HG02759 (cell line): ENCODE data around the gene IFNGR1.
"Not testable (repeated sequence)": the region's sequence is repeated elsewhere in the genome, so short reads cannot be mapped to it uniquely, and the experiment has no call there.

ENCODE experiments used
- ATAC-seq: cut with Tn5 transposase; IDR thresholded peaks from one replicate; pipeline ENCODE4 v1.9.1; 2021; ENCODE audit warnings: mild to moderate bottlenecking, moderate library complexity; ENCODE audit not compliant: unreplicated experiment

Gene IFNGR1

DNA sequence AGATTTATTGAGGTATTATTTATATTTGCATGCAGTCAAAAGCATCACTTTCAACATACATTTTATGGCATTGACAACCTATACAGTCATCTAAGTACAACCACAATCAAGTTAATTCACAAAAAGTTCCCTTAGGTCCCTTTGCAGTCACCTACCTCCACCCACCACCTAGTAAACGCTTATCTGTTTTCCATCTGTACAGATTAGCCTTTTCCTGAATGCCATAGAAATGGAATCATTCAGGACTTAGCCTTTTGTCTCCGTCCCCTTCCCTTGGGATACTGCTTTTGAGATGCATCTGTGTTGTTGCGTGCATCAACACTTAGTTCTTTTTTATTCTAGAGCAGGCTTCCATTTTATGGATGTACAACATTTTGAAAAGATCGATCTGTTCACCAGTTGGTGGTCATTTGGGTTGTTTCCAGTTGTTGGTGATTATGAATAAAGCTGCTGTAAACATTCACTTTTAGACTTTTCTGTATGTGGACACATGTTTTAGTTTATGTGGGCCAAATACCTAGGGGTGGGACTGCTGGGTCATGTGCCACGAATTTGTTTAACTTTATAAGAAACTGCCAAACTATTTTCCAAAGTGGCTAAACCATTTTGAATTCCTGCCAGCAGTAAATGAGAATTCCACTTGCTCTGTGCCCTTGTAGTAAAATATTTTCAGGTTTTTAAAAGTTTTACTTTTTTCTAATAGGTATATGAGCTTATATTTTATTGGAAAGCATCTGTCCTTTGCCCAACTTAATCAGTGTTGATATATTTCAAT is 17.6 kb upstream of the IFNGR1 start:
- ATAC-seq: no peak

DNA sequence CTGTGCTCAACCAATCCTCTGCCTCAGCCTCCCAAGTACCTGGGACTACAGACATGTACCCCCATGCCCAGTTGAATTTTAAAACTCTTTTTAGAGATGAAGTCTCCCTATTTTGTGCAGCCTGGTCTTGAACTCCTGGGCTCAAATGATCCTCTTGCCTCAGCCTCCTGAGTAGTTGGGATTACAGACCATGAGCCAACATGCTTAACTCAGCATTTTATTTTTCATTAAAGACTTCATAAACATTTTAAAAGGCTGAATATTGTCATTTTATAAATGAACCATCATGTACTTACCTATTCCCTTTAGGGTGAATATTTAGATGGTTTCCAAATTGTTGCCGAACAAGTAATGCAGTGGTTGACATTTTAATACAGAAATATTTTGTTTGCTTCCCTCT is 16.5 kb upstream of the IFNGR1 start:
- ATAC-seq: no peak

DNA sequence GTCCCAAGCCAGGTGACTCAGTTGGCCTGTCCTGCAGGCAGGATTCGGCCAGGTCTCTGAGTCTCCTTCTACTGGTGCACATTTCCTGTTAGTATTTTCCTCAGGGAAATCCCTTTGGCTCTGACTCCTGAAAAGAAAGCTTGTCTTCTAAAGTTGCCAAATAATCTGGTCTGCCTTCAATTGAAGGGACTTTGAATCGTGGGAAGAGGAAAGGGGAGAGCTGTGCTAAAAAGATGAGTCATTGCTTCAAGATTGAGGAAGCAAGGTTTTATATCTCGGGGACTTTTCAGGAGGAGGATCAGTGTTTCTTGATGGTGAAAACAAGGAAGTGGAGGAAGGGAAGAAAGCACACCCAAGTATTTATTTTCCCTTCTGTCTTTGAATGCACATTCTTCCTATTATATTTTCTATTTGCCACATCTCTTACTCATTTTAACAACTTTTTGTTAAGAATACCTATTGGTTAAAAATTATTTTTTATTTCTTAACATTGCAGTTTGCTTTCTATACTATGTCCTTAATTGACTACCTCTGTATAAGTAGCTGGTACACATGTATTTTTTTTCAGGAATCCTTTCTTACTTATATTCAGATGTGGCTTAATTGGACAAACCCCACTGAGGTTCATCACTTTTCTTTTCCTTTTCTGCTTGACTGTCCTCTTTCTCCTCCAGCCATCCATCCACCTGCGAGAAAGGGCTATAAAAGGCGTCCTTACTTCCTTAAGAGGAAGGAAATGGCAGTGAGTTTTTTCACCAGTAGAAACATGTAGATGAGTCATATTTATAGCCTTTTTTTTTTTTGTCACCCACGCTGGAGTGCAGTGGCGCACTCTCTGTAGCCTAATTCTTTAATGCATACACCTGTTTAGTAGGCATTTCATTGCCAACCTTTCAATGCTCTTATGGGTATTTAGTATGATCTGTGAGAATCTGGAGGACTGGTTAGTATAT is 15.0 kb upstream of the IFNGR1 start:
- ATAC-seq: peak; percentile 78

DNA sequence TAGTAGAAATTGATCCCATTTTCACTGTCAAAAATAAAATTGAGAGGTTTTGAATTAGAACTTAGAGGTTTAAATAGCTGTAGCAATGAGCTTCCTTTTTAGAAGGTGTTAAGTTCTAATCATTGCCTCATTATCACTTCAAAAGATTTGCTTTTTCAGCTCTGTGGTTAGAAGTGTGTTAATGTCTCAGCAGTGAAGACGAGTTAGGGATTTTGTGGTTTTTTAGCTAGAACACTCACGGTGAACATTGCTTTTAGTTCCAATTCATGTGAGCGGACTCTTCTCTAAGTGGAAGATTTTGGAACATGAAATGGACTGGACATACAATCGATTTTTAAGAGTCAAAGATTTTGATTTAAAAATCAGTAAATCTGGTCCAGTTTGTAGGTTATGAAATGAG is 12.7 kb upstream of the IFNGR1 start:
- no peak for ATAC-seq

DNA sequence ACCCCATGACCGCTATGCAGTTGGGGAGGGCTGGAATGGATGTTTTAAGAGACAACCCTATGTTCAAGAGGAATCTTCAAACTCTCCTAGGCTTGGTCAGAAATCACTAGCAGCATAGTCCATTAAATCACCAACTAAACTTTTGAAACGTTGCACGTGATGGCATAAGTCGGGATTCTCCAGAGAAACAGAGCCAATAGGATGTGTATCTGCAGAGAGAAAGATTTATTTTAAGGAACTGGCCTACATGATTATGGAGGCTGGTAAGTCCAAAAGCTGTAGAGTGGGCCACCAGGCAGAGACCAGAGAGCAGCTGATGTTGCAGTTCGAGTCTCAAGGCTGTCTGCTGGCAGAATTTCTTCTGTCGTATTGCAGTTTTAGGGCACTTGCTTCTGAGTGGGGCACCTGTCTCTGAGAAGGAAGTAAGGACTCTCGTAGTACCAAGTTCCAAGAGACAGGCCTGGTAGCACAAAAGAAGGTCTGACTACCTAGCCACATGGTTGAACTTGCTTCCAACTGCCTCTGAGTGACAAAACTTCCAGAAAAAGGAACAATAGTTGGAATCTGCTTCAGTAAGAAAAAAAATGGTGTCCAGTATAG is 11.9 kb upstream of the IFNGR1 start:
- no peak for ATAC-seq

DNA sequence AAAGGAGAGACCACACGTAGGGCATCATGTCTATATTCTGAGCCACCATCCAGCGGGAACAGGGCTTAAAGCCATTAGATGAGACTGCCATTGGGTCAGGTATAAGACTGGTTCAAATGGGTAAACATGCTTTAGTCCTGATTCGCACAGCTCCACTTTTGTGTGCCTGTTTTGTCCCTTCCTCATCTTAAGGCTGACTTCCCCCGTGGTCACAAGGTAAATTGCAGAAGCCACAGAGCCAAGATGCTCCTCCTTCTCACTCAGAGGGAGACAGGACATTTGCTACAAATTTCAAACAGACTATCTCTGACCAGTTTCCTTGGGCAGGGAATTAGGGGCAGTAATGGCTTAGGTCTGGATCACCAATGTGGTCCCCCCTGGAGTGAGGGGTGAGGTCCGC is 11.4 kb upstream of the IFNGR1 start:
- no peak for ATAC-seq

DNA sequence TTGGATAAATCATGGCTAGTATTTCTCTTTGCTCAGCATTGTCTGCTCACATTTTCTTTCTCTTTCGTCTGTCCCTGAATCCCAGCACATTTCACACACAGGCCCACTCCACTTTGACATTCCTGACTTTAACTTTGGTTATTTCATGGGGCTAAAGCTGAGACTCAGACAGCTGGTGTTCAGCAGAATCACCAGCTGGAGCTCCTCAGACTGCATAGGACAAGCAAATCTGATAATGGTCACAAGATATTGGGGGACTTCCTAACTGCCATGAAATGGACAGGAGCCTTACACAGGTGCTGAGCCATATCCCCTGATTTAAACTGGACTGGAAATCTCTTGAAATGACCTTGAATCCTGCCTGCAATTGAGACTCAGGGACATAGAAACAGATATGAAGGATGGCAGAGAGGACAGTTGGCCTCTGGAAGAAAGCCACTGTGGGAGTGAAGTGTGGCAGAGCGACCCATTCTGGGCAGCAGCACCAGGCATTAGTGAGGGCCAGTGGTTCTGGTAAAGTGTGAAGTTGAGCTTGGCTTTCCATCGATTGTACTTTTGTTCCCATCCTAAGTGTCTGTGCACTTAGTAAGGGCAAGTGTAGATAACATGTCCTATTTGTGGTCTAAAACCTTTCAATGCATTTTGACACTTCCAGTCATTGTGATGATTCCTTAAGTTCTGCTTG is 10.0 kb upstream of the IFNGR1 start:
- no peak for ATAC-seq

DNA sequence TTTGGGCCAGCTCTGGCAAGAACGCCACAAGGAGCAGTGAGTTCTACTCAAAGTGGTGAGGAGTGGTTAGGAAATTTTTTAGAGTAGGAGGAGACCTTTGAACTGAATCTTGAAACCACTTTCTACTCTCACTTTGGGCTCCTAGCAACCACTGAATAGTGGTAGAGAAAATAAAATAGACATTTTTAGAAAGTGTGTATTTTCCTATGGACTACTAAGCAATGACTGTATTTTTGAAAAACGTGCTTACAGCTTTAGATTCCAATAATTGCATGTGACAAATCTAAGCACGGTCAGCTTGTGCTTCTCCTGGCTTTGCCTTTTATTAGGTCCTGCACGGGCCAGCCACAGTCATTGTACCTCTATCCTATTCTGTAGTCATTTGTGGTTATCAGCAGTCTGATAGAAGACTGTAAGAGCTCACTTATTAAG is 8.7 kb upstream of the IFNGR1 start:
- peak; percentile 63 for ATAC-seq

DNA sequence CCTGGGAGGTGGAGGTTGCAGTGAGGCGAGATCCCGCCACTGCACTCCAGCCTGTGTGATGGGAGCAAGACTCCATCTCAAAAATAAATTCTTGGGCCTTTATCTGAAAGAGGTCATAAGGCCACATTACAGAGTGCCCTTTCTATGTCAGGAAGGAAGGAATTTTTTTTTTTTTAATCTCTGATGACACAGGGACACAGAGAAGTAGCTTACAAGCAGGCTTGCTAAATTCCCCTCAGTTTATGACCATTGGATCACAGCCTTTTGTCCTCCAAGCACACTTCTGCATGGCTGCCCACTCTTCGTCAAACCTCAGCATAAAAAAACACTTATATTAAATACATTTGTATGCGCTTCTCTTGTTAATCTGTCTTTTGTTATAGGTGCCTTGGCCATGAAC is 7.5 kb upstream of the IFNGR1 start:
- ATAC-seq: no peak

DNA sequence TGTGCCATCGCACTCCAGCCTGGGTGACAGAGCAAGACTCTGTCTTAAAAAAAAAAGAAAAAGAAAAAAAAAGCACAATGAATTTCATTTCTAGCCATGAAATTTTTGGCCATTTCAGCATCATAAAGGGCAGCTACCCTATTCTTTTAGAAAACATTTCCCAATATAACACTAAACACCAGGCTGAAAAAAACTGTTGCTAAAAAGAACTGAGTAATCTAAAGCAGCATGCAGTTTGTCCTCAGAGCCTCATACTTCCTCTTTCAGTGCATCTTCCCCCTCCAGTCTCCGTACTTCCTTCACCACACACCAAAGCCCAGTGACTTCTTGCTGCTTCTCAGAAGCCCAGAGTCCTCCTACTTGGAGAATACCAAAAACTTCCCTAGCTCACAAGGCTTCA is 5.6 kb upstream of the IFNGR1 start:
- ATAC-seq: peak; percentile 61

DNA sequence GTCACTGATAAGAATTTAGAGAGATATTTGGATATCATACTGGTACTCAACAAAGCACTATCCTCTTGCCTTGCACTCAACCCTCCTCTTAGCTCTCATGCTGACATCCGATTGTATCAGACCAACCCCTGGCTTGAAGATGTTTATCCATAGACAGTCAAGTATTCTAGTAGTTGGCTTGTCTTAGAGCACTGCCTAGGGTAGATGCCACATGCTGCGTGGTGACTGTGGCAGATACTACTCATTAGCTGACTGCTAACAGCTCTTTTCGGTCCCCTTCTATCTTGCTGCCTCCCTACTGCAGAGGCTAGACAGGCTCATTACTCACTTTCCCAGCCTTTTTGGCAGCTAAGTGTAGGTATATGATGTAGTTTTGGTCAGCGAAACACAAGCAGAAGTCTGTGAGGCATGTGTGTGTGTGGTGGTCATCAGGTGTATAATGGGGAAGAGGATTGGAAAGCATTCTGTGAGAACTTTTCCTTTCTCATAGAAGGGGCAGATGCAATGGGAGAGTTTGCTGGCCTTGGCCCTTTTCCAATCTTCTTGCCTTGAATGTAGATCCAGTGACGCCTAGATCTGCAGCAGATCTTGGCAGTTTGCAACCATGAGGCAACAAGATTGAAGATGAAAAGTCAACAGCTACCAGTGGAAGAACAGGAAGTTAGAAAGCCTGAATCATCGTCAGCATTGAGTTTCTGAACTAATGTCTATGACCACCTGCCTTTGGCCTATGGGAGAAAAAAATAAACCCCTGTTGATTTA is 4.4 kb upstream of the IFNGR1 start:
- no peak for ATAC-seq

DNA sequence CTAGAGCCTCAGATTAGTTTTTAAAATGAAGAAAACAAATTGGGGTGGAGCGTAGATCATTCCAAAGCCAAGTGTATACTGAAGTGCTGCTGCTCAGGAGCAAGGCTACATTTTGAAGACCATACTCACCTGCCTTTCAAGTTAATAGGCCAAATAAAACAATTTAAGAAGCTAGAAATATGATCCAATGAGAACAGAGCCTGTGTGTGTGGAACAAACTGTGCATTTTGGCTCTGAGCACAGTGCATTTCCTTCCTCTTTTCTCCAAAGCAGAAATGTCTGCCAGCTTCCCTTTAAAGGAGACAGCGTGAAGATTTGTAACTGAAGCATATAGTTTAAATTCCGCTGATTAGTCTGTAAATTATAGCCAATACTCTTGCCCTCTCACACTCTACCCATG is 3.2 kb upstream of the IFNGR1 start:
- ATAC-seq: no peak

DNA sequence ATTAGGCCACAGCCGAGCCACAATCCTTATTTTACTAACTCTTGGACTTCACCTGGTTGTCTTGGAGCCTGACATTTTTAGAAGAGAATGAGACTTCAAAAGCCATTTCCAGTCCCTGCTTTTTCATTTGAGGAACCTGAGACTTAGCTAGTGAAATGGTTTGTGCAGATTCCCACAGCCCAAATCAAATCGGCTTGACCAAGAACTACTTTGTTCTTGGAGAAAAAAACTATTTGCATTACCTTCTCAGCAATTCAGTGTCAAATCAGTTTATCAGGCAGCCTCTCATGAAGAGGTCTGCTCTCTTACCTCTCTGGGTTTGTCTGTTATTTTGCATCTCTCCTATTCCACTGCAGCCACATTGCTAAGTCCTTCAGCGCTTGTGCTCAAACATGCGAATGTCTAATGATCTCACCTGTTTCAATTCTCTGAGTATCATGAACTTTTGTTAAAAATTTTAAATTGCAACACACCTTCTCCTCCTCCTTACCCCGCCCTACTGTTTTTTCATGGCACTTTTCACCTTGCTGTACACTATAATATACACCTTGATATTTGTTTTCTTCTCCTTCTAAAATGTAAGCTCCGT is 573 bp upstream of the IFNGR1 start:
- no peak for ATAC-seq

DNA sequence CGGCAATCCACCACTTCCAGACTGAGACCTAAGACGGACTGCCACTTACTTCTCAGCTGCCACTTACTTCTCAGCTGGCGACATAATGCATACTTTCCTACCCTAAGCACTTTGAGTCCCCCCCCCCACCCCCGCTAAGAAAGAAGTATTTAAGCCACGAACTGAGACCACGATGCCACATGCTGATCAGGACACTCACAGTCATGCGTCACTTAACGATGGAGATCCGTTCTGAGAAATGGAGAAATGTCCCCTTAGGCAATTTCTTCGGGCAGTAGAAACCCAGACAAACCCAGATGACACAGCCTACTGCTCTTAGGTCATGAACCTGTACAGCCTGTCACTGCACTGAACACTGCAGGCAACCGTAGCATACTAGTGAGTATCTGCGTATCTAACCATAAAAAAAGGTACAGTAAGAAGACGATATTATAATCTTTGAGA is 690 bp downstream of the IFNGR1 start:
- peak; percentile 35 for ATAC-seq

DNA sequence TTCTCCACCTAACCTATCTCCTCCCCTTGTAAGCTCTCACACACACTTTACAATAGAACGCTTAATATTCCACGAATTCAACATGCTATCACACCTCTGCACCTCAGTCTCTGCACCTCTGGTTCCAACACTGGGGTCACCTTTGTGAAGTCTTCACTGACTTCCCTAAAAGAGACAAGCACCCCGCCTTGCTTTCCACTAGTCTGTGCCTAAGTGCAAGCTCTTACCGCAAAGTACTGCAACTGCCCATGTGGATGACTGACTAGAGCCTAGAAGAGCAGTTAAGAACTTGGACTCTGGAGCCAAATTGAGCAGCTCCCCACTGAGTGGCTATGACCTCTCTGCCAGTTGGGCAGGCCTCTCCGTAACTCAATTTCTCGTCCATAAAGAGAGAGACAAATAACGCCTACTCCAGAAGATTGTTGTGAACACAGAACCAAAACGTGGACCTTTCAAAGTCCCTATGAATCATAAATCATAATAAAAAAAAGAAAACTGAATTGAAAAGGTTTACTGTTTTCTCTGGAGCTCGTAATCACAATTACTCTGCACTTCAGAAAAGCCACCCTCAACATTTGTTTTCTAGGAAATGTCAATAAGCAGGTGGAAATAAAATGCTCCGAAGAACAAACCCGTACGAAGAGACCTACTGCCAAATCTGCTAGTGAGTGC is 1.2 kb downstream of the IFNGR1 start:
- no peak for ATAC-seq

DNA sequence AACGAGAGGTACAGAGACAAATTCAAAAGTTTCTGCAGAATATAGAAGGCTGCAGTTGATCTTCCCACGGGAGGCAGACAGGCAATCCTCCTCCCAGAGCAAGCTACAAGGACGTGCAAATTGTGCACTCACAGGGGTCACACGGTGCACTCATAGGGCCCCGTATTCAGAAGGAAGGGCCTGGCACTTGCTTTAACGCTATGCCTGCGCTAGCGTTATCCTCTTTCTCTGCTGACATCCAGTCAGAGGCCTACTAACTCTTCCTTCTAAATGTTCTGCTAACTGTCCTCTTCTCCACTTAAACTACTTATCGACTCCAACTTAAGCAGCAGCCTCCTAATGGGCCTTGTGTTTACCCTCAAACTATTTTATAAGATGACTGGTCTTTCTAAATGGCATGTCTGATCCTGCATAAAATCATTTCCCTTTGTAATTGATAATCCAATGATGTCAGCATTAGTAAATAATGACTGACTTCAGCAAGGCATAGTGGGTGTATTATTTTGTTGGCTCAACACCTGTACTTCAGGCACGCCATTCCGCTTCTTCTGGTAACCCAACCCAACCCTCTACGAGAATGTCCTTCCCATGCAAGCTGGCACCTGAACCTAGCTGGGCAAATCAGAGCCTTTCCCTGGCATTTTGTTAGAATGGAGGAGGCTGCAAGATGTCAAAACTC is 2.2 kb downstream of the IFNGR1 start:
- ATAC-seq: no peak

DNA sequence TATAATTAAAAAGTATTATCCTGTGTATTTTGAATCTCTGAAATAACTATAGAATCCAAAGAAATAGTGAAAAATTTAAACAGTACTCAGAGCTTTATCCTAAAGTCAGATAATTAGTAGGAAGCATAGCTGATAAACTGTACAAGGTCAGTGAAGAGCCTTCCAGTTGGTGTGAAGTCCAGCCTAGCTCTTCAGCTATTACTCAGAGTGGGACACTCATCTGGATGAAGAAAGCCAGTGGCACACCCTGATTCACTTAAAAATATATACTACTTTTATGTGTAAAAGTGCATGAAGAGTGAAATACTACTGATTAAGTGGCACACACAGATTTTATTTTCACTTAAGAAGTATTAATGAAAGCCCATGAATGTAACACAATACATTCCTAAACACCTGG is 3.1 kb downstream of the IFNGR1 start:
- no peak for ATAC-seq

DNA sequence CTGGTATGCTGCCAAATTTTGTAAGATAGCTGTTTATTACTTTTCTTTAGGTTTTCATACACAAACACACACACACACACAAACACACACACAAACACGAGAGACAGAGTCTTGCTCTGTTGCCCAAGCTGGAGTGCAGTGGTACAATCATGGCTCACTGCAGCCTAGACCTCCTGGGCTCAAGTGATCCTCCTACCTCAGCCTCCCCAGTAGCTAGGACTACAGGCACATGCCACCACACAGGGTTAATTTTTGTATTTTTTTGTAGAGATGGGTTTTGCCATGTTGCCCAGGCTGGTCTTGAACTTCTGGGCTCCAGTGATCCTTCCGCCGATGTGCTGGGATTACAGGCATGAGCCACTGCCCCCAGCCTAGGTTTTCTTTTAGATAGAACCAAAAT is 3.6 kb downstream of the IFNGR1 start:
- ATAC-seq: not testable (repeated sequence)

DNA sequence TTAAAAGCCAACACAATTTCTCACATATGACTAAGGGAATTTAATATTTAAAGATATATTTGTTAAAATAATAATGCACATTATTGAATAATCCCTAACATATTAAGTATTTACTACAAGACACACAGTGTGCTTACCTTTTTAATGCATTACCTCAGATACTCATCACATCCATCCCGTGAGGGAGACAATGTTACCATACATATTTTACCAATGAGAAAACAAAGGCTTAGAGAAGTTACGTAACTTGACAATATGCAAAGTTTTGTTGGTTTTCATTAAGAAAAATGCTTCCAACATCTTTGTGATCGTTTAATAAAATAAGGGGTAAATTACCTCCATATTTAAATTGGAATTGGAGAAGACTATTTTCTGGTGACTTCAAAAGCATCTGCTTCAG is 4.3 kb downstream of the IFNGR1 start:
- no peak for ATAC-seq
